Naive thymus-derived CD4-positive, alpha-beta T cell (primary cell): ENCODE data around the gene ZP2. TPM values are rescaled to one million over a fixed set of nuclear protein-coding genes. Genes with fewer than 3 reads are reported as not detected.
"Not testable (repeated sequence)": the region's sequence is repeated elsewhere in the genome, so short reads cannot be mapped to it uniquely, and the experiment has no call there.

ENCODE experiments used
- ATAC-seq: fragments of 150-1000 bp; cut with Tn5 transposase; 2 replicates; pipeline ENCODE4 v1.10.0; 2021; ENCODE audit warnings: mild to moderate bottlenecking, moderate library complexity
- CTCF ChIA-PET: fragments of 350-600 bp; sonication (Branson Sonifier 250); formaldehyde crosslinking; loops from one replicate; lab custom pipeline; 2021; ENCODE audit warnings: antibody characterized with exemption; lab: Charles Lee
- POLR2A ChIA-PET: fragments of 350-600 bp; sonication (Branson Sonifier 250); formaldehyde crosslinking; loops from one replicate; lab custom pipeline; 2021; ENCODE audit warnings: antibody characterized with exemption, inconsistent platforms; lab: Charles Lee
- DNase-seq, 9 donors: peaks; one replicate each; pipeline versions ENCODE4 v3.0.0 to v3.0.0-alpha.2; 2020 to 2022; ENCODE audit warnings: mixed read lengths in 1 of 9
- H3K27ac ChIP-seq: one replicate; pipeline ENCODE4 v1.7.0; 2013; ENCODE audit warnings: mild to moderate bottlenecking, low read depth, low read length, moderate library complexity
- H3K27me3 ChIP-seq, 2 donors: one replicate each; pipeline ENCODE4 v1.7.0; 2013; ENCODE audit warnings: low read length in 2 of 2, mild to moderate bottlenecking in 2 of 2, moderate library complexity in 2 of 2; ENCODE audit not compliant: control insufficient read depth in 2 of 2, insufficient read depth in 2 of 2
- H3K36me3 ChIP-seq, 3 experiments: 1 replicate in 2 of 3; 2 replicates in 1 of 3; pipeline ENCODE4 v1.7.0; 2013; ENCODE audit warnings: low read length in 3 of 3, mild to moderate bottlenecking in 3 of 3, moderate library complexity in 1 of 3; ENCODE audit not compliant: insufficient read depth in 3 of 3, control insufficient read depth in 2 of 3
- H3K4me1 ChIP-seq, 2 donors: one replicate each; pipeline ENCODE4 v1.7.0; 2013; ENCODE audit warnings: low read length in 2 of 2, mild to moderate bottlenecking in 2 of 2, moderate library complexity in 1 of 2; ENCODE audit not compliant: control insufficient read depth in 2 of 2, insufficient read depth in 2 of 2
- H3K4me3 ChIP-seq: 2 replicates; pipeline ENCODE4 v1.7.0; 2013; ENCODE audit warnings: mild to moderate bottlenecking, low read length
- H3K9me3 ChIP-seq, 3 experiments: 1 replicate in 2 of 3; 2 replicates in 1 of 3; pipeline ENCODE4 v1.7.0; 2013; ENCODE audit warnings: low read length in 3 of 3; ENCODE audit not compliant: control insufficient read depth in 2 of 3
- H3K27ac Mint-ChIP-seq, 9 donors: one replicate each; pipeline ENCODE4 v1.8.0; 2020 to 2022; ENCODE audit warnings: mixed read lengths in 9 of 9, mild to moderate bottlenecking in 8 of 9, moderate library complexity in 5 of 9, inconsistent platforms in 2 of 9
- H3K27me3 Mint-ChIP-seq, 5 donors: one replicate each; pipeline ENCODE4 v1.8.0; 2021 to 2022; ENCODE audit warnings: mixed read lengths in 5 of 5, mild to moderate bottlenecking in 1 of 5
- H3K36me3 Mint-ChIP-seq, 5 donors: one replicate each; pipeline ENCODE4 v1.8.0; 2020 to 2022; ENCODE audit warnings: mixed read lengths in 5 of 5, mild to moderate bottlenecking in 3 of 5, inconsistent platforms in 1 of 5
- H3K4me1 Mint-ChIP-seq, 7 donors: one replicate each; pipeline ENCODE4 v1.8.0; 2020 to 2022; ENCODE audit warnings: mixed read lengths in 7 of 7, mild to moderate bottlenecking in 3 of 7, inconsistent platforms in 1 of 7
- H3K4me3 Mint-ChIP-seq, 10 donors: one replicate each; pipeline ENCODE4 v1.8.0; 2020 to 2022; ENCODE audit warnings: mild to moderate bottlenecking in 10 of 10, mixed read lengths in 10 of 10, moderate library complexity in 6 of 10, inconsistent platforms in 2 of 10
- H3K9me3 Mint-ChIP-seq, 11 donors: one replicate each; pipeline ENCODE4 v1.8.0; 2020 to 2022; ENCODE audit warnings: mixed read lengths in 11 of 11, mild to moderate bottlenecking in 4 of 11, inconsistent platforms in 1 of 11, moderate library complexity in 1 of 11
- intact Hi-C, 2 donors: fragments of 100-400 bp; cut with micrococcal nuclease; formaldehyde crosslinking; loops; one replicate each; pipeline ENCODE4 v1.15.1; 2023
- polyA plus RNA-seq, 2 donors: library from polyadenylated mRNA; unstranded; fragments of 300-500 nt; fragmentation: Illumina TruSeq; gene quantifications; one replicate each; pipeline ENCODE4 v1.2.3, GENCODE V29; 2021
- total RNA-seq, 6 experiments: library from RNA in 5 of 6; stranded (reverse) in 5 of 6; gene quantifications; 1 replicate in 5 of 6; 2 replicates in 1 of 6; pipeline ENCODE4 v1.2.3 and lab custom pipeline; 2021 to 2026

Gene ZP2
- total and polyA plus RNA-seq, 7 experiments from 2014 or later, result not detected

DNA sequence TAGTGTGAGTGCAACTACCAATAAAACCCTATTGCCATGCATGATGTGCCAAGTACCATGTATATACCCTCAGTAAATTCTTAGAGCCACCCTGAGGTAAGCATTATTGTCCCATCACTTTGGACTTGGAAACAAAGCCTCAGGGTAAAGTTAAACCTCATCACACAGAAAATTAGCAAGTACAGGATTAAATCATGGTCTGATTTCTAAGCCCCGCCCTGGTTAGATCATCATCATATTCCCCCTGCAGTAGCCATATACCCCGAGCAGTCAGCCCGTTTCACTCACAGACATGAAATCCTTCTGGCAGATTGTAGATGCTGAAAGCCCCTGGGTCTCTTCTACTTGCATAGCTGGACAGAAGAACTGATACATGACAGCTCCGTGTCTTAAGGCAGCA is 4.8 kb downstream of the ZP2 start:
- no peak overlapping the region for H3K4me3 ChIP-seq
- ChIA-PET CTCF (no interaction called here), POLR2A (no interaction called here)
- DNase-seq, result no peak
- Mint-ChIP-seq H3K4me1 (no peaks in the 10 kb centered on the region), H3K27ac (no peak overlapping the region), H3K36me3 (no peaks in the 10 kb centered on the region), H3K4me3 (no peak overlapping the region), H3K9me3 (no peaks in the 10 kb centered on the region), H3K27me3 (peaks cover 0 to 12% (median 11%) of the 10 kb centered on the region in 5 donors)
- no peaks in the 10 kb centered on the region for H3K36me3 ChIP-seq
- H3K4me1 ChIP-seq, result no peaks in the 10 kb centered on the region
- H3K27me3 ChIP-seq, result no peaks in the 10 kb centered on the region
- intact Hi-C loops, result no loop called here
- no peak overlapping the region for H3K27ac ChIP-seq
- H3K9me3 ChIP-seq, result no peaks in the 10 kb centered on the region
- no peak for ATAC-seq

DNA sequence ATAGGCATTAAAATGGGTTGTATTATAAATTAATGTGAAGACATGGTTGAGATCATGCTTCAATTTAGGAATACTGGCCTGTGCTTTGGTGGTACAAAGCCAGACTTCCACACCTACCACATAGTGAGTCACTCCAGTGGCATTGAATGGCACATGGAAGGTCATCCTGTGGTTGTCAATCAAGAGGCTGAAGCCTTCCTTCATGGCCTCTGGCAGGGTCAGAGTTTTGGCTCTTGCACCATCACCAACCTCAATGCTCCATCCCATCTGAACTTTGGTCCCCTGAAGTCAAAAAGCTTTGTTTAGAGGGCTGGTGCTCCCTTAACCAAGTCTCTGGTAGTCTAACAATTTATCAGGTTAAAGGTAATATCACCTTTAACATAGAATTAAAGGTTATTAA is 6.1 kb downstream of the ZP2 start:
- Histone ChIP-seq H3K27me3 (no peaks in the 10 kb centered on the region), H3K4me1 (no peaks in the 10 kb centered on the region), H3K4me3 (no peak overlapping the region), H3K9me3 (no peaks in the 10 kb centered on the region), H3K36me3 (no peaks in the 10 kb centered on the region), H3K27ac (no peak overlapping the region)
- CTCF ChIA-PET, result no interaction called here
- Mint-ChIP-seq H3K27me3 (peaks cover 0 to 16% (median 11%) of the 10 kb centered on the region in 5 donors), H3K4me1 (no peaks in the 10 kb centered on the region), H3K27ac (no peak overlapping the region), H3K36me3 (no peaks in the 10 kb centered on the region), H3K9me3 (peaks cover 0 to under 1% (median 0%) of the 10 kb centered on the region in 11 donors), H3K4me3 (no peak overlapping the region)
- POLR2A ChIA-PET, result no interaction called here
- intact Hi-C loops, result no loop called here
- DNase-seq (no peak), ATAC-seq (no peak)

DNA sequence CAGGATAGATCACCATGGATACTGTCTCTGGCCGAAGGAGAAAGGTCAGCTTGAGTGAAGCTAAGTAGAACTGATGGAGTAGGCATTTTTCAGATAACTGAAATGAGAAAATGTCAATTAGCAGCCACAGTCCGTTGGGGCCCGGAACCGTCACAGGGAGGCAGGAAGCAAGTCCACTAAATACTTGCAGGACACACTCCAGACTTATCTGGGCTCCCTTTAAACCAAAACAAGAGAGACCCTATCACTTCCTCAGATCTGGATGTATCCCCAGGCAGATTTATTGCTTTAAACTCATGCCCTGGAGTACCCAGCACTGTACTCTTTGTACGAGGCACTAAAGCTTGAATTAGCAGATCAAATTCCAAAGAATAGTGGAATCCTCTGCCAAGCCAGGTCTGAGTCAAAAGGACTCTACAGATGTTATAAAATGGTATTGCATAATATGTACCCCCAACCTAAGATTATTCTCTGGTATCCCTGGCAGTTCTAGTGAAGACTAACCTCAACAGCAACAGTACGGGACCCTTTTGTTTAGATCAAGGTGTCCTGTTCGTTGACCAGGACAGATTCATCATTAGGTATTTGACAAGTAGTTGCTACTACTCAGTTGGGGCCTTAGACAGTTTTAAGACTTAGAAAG is 8.1 kb downstream of the ZP2 start:
- no peaks in the 10 kb centered on the region for H3K36me3 ChIP-seq
- DNase-seq (no peak), ATAC-seq (no peak)
- Mint-ChIP-seq H3K4me1 (no peaks in the 10 kb centered on the region), H3K4me3 (no peak overlapping the region), H3K9me3 (peaks cover 0 to 1% (median 0%) of the 10 kb centered on the region in 11 donors), H3K36me3 (no peaks in the 10 kb centered on the region), H3K27me3 (peaks cover 5 to 30% (median 12%) of the 10 kb centered on the region in 5 donors), H3K27ac (no peak overlapping the region)
- ChIA-PET POLR2A (no interaction called here), CTCF (interaction anchor here (0.6 kb wide), 2 partner anchors 10 to 15 kb away, joined by 3 read pairs; no protein-coding TSS in a partner anchor)
- H3K9me3 ChIP-seq, result no peaks in the 10 kb centered on the region
- no peak overlapping the region for H3K4me3 ChIP-seq
- H3K27me3 ChIP-seq, result no peaks in the 10 kb centered on the region
- intact Hi-C loops, result no loop called here
- no peaks in the 10 kb centered on the region for H3K4me1 ChIP-seq
- no peak overlapping the region for H3K27ac ChIP-seq

DNA sequence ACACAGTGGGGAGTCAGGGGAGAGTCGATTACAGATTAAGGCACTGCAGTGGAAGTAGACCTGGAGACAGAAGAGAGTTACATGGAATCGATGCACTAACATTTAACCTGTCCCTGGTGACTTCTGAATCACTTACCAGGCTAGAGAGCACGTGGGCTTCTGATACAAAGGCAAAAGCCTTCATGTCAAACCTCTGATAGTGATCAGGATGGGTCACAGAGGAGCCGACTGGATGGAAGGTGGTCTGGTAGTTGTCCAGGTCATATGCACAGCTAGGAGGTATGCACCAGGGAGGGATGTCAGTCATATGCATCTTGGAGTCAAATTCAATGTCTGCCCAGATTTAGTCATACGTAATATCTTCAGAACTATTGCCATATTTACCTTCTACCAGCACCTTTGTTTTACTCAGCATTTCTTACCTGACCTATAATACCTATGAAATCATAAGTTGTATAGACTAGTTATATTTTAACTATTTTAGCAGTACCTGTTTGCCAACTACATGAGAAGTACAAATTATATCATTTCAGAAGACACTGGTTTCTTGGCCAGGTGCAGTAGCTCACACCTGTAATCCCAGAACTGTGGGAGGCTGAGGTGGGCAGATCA is 11.7 kb downstream of the ZP2 start:
- Histone ChIP-seq H3K9me3 (no peaks in the 10 kb centered on the region), H3K27me3 (no peaks in the 10 kb centered on the region), H3K27ac (no peak overlapping the region), H3K4me1 (no peaks in the 10 kb centered on the region), H3K4me3 (no peak overlapping the region), H3K36me3 (no peaks in the 10 kb centered on the region)
- peaks cover 5 to 36% (median 12%) of the 10 kb centered on the region in 5 donors for H3K27me3 Mint-ChIP-seq
- ChIA-PET POLR2A (no interaction called here), CTCF (no interaction called here)
- DNase-seq, result no peak
- H3K9me3 Mint-ChIP-seq, result peaks cover 0 to 1% (median 0%) of the 10 kb centered on the region in 11 donors
- no peaks in the 10 kb centered on the region for H3K36me3 Mint-ChIP-seq
- intact Hi-C loops, result no loop called here
- H3K4me3 Mint-ChIP-seq, result no peak overlapping the region
- ATAC-seq, result no peak
- H3K27ac Mint-ChIP-seq, result no peak overlapping the region
- H3K4me1 Mint-ChIP-seq, result peaks cover 0 to 2% (median 0%) of the 10 kb centered on the region in 7 donors

DNA sequence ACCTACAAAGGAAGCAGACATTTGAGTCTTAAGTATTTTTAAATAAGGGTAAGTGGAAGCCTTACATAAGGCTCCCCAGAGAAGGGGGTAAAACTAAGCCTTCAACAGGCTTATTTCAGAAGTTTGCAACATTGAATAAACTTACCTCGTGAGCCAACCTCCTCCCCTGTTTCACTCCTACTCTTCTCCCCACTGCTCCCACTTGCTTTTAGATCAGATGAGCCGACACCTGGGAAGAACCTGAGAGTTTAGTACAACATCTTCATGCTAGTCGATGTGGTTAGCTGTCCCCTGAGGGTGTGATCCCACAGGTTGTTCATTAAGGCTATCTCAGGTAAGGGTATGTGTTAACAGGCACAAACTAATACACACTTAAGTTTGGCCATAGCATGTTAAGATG is 13.8 kb downstream of the ZP2 start:
- Histone ChIP-seq H3K4me1 (no peaks in the 10 kb centered on the region), H3K36me3 (no peaks in the 10 kb centered on the region), H3K4me3 (no peak overlapping the region), H3K9me3 (no peaks in the 10 kb centered on the region), H3K27ac (no peak overlapping the region), H3K27me3 (no peaks in the 10 kb centered on the region)
- DNase-seq, result no peak
- Mint-ChIP-seq H3K4me1 (peaks cover 0 to 6% (median 0%) of the 10 kb centered on the region in 7 donors), H3K36me3 (no peaks in the 10 kb centered on the region), H3K27ac (no peak overlapping the region), H3K9me3 (peaks cover 0 to 2% (median 0%) of the 10 kb centered on the region in 11 donors), H3K27me3 (peaks cover 5 to 41% (median 10%) of the 10 kb centered on the region in 5 donors), H3K4me3 (no peak overlapping the region)
- no peak for ATAC-seq
- CTCF ChIA-PET, result no interaction called here
- intact Hi-C loops, result no loop called here
- POLR2A ChIA-PET, result no interaction called here

DNA sequence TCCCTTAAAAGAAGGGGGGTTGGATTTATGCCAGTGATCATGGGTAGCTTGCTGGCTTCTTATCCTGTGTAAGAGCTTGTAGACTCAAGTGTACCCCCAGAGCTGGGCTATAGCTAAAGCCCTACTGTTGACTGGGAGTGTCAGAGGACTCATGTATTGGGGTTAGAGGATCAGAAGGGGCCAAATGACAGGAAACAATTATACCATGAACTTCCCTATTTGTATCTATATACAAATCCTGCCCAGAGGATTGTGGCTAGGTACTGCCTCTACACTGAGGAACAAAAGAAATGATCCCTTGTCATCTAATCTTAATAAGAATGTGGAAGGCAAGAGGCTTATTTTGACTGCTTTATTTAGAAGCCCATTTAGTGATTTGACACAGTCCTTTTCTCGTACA is 14.3 kb downstream of the ZP2 start:
- intact Hi-C loops, result no loop called here
- DNase-seq, result no peak

DNA sequence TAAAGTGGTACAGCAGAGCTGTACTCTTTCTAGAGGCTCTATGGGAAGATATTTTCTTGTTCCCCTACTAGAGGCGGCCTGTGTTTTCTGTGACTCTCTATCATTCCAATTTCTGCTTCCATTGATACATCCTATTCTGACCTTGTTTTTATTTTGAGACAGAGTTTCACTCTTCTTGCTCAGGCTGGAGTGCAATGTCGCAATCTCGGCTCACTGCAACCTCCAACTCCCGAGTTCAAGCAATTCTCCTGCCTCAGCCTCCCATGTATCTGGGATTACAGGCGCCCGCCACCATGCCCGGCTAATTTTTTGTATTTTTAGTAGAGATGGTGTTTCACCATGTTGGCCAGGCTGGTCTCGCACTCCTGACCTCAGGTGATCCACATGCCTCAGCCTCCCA is 16.0 kb downstream of the ZP2 start:
- DNase-seq, H3K9me3 Mint-ChIP-seq, H3K4me1 ChIP-seq, H3K27me3 ChIP-seq, H3K36me3 Mint-ChIP-seq, intact Hi-C loops, H3K27ac ChIP-seq, H3K27ac Mint-ChIP-seq, H3K4me3 ChIP-seq, ATAC-seq, CTCF ChIA-PET, H3K4me1 Mint-ChIP-seq, H3K4me3 Mint-ChIP-seq, H3K9me3 ChIP-seq, H3K36me3 ChIP-seq: not testable (repeated sequence)
- POLR2A ChIA-PET, result interaction anchor here (0.6 kb wide), 1 partner anchor 20 kb away, joined by 3 read pairs; no protein-coding TSS in a partner anchor
- peaks cover 5 to 36% (median 10%) of the 10 kb centered on the region in 5 donors for H3K27me3 Mint-ChIP-seq

More for the DNA sequence above, 14.3 kb downstream of the ZP2 start:
- Histone ChIP-seq H3K4me1 (no peaks in the 10 kb centered on the region), H3K36me3 (no peaks in the 10 kb centered on the region), H3K9me3 (no peaks in the 10 kb centered on the region), H3K27me3 (no peaks in the 10 kb centered on the region), H3K27ac (no peak overlapping the region), H3K4me3 (no peak overlapping the region)
- POLR2A ChIA-PET, result no interaction called here
- H3K27me3 Mint-ChIP-seq, result peaks cover 5 to 37% (median 10%) of the 10 kb centered on the region in 5 donors
- H3K4me3 Mint-ChIP-seq, result no peak overlapping the region
- H3K4me1 Mint-ChIP-seq, result peaks cover 0 to 6% (median 0%) of the 10 kb centered on the region in 7 donors
- ATAC-seq, result no peak
- H3K36me3 Mint-ChIP-seq, result no peaks in the 10 kb centered on the region
- no peak overlapping the region for H3K27ac Mint-ChIP-seq
- peaks cover 0 to 2% (median 0%) of the 10 kb centered on the region in 11 donors for H3K9me3 Mint-ChIP-seq
- CTCF ChIA-PET, result no interaction called here
